ENCODE measurements around the gene KDM1A.
A peak's percentile ranks its signal among the peaks of the same experiment; 100 is the strongest.

KDM1A gene

GRCh38 chr1:23013657-23014056 is 5.6 kb upstream of the KDM1A start:
- peak; percentile 70 for DNase-seq (ENCODE audit: low spot score)

GRCh38 chr1:23018661-23019093 is 591 bp upstream of the KDM1A start:
- peak; percentile 39 for DNase-seq (ENCODE audit: low spot score)

GRCh38 chr1:23019863-23020625 is 776 bp downstream of the KDM1A start:
- DNase-seq (ENCODE audit: low spot score), result peak; percentile 55

- DNase-seq (ENCODE audit: low spot score), result no peak
These were observed 1.6 kb downstream of the KDM1A start for GRCh38 chr1:23020706-23021405.

- DNase-seq (ENCODE audit: low spot score), result no peak
These were observed 2.6 kb downstream of the KDM1A start for GRCh38 chr1:23021834-23022233.

GRCh38 chr1:23023174-23023845 is 4.0 kb downstream of the KDM1A start:
- no peak for DNase-seq (ENCODE audit: low spot score)

GRCh38 chr1:23026568-23026967 is 7.3 kb downstream of the KDM1A start:
- no peak for DNase-seq (ENCODE audit: low spot score)

- no peak for DNase-seq (ENCODE audit: low spot score)
These were observed 8.2 kb downstream of the KDM1A start for GRCh38 chr1:23027352-23027907.

- no peak for DNase-seq (ENCODE audit: low spot score)
These were observed 10.1 kb downstream of the KDM1A start for GRCh38 chr1:23029337-23029736.

- DNase-seq (ENCODE audit: low spot score), result peak; percentile 29
These were observed 16.7 kb downstream of the KDM1A start for GRCh38 chr1:23035823-23036452.

GRCh38 chr1:23037081-23037740 is 17.9 kb downstream of the KDM1A start:
- DNase-seq (ENCODE audit: low spot score), result no peak

- DNase-seq (ENCODE audit: low spot score), result no peak
These were observed 20.1 kb downstream of the KDM1A start for GRCh38 chr1:23039308-23039826.

GRCh38 chr1:23040509-23040908 is 21.2 kb downstream of the KDM1A start:
- DNase-seq (ENCODE audit: low spot score), result no peak

- DNase-seq (ENCODE audit: low spot score), result no peak
These were observed 24.8 kb downstream of the KDM1A start for GRCh38 chr1:23044035-23044434.

- DNase-seq (ENCODE audit: low spot score), result no peak
These were observed 30.9 kb downstream of the KDM1A start for GRCh38 chr1:23050201-23050600.

GRCh38 chr1:23051290-23051909 is 32.1 kb downstream of the KDM1A start:
- DNase-seq (ENCODE audit: low spot score), result no peak

GRCh38 chr1:23057301-23057700 is 38.0 kb downstream of the KDM1A start:
- DNase-seq (ENCODE audit: low spot score), result no peak

GRCh38 chr1:23062271-23062670 is 43.0 kb downstream of the KDM1A start:
- DNase-seq (ENCODE audit: low spot score), result no peak

GRCh38 chr1:23065385-23065784 is 46.1 kb downstream of the KDM1A start:
- DNase-seq (ENCODE audit: low spot score), result no peak

GRCh38 chr1:23066075-23066474 is 46.8 kb downstream of the KDM1A start:
- no peak for DNase-seq (ENCODE audit: low spot score)

GRCh38 chr1:23069149-23069548 is 49.9 kb downstream of the KDM1A start:
- no peak for DNase-seq (ENCODE audit: low spot score)
